ENCODE data around the gene KDM4D.

The KDM4D gene

GRCh38 chr11:94988748-94989147 is 15.2 kb downstream of the KDM4D start:
- no peak overlapping the region for H3K4me3 ChIP-seq (ENCODE audit: low read depth in 1 of 2, low read length in 2 of 2)
- H3K27ac ChIP-seq (ENCODE audit: low read length): no peak overlapping the region
- no peak overlapping the region for H3K9ac ChIP-seq (ENCODE audit: low read depth, low read length)
- no peak overlapping the region for H2AFZ ChIP-seq (ENCODE audit: low read depth, low read length)
- TF ChIP-seq EZH2 (IDR thresholded peaks at IDR 0.05; ENCODE audit: borderline replicate concordance, low read depth, low read length, severe bottlenecking) (no peak), CTCF (IDR thresholded peaks at IDR 0.05; ENCODE audit: borderline replicate concordance, extremely low read depth, low read length, poor library complexity, severe bottlenecking) (no peak)
- DNase-seq: no peak
- no peak overlapping the region for H3K4me2 ChIP-seq (ENCODE audit: insufficient read depth, low read length)
- no peaks in the 10 kb centered on the region for H3K79me2 ChIP-seq (ENCODE audit: insufficient read depth, low read length)
- H3K9me3 ChIP-seq (ENCODE audit: insufficient read depth, low read length, severe bottlenecking): no peaks in the 10 kb centered on the region
- H3K36me3 ChIP-seq (ENCODE audit: insufficient read depth, low read length): no peaks in the 10 kb centered on the region
- H3K27me3 ChIP-seq (ENCODE audit: insufficient read depth, low read length, poor library complexity): no peaks in the 10 kb centered on the region
- ATAC-seq (ENCODE audit: insufficient read depth, low read depth): no peak
- no peaks in the 10 kb centered on the region for H3K4me1 ChIP-seq (ENCODE audit: insufficient read depth, low read length)
- no peaks in the 10 kb centered on the region for H4K20me1 ChIP-seq (ENCODE audit: insufficient read depth, low read length)

- Histone ChIP-seq H3K9ac (ENCODE audit: low read depth, low read length) (no peak overlapping the region), H2AFZ (ENCODE audit: low read depth, low read length) (no peak overlapping the region), H3K27ac (ENCODE audit: low read length) (no peak overlapping the region), H3K36me3 (ENCODE audit: insufficient read depth, low read length) (no peaks in the 10 kb centered on the region), H3K79me2 (ENCODE audit: insufficient read depth, low read length) (no peaks in the 10 kb centered on the region), H3K4me1 (ENCODE audit: insufficient read depth, low read length) (no peaks in the 10 kb centered on the region), H3K9me3 (ENCODE audit: insufficient read depth, low read length, severe bottlenecking) (no peaks in the 10 kb centered on the region), H4K20me1 (ENCODE audit: insufficient read depth, low read length) (no peaks in the 10 kb centered on the region), H3K27me3 (ENCODE audit: insufficient read depth, low read length, poor library complexity) (no peaks in the 10 kb centered on the region), H3K4me2 (ENCODE audit: insufficient read depth, low read length) (no peak overlapping the region), H3K4me3 (ENCODE audit: low read depth in 1 of 2, low read length in 2 of 2) (no peak overlapping the region)
- TF ChIP-seq CTCF (IDR thresholded peaks at IDR 0.05; ENCODE audit: borderline replicate concordance, extremely low read depth, low read length, poor library complexity, severe bottlenecking): no peak
- TF ChIP-seq EZH2 (IDR thresholded peaks at IDR 0.05; ENCODE audit: borderline replicate concordance, low read depth, low read length, severe bottlenecking): no peak
- DNase-seq (no peak), ATAC-seq (ENCODE audit: insufficient read depth, low read depth) (no peak)
Observed at GRCh38 chr11:94993400-94993943, 20.0 kb downstream of the KDM4D start.

- DNase-seq (no peak), ATAC-seq (ENCODE audit: insufficient read depth, low read depth) (no peak)
- no peak for TF ChIP-seq EZH2 (IDR thresholded peaks at IDR 0.05; ENCODE audit: borderline replicate concordance, low read depth, low read length, severe bottlenecking)
- no peak for TF ChIP-seq CTCF (IDR thresholded peaks at IDR 0.05; ENCODE audit: borderline replicate concordance, extremely low read depth, low read length, poor library complexity, severe bottlenecking)
- Histone ChIP-seq H3K9ac (ENCODE audit: low read depth, low read length) (no peak overlapping the region), H3K4me2 (ENCODE audit: insufficient read depth, low read length) (no peak overlapping the region), H3K79me2 (ENCODE audit: insufficient read depth, low read length) (no peaks in the 10 kb centered on the region), H4K20me1 (ENCODE audit: insufficient read depth, low read length) (no peaks in the 10 kb centered on the region), H3K4me3 (ENCODE audit: low read depth in 1 of 2, low read length in 2 of 2) (no peak overlapping the region), H3K36me3 (ENCODE audit: insufficient read depth, low read length) (no peaks in the 10 kb centered on the region), H3K27ac (ENCODE audit: low read length) (no peak overlapping the region), H3K4me1 (ENCODE audit: insufficient read depth, low read length) (no peaks in the 10 kb centered on the region), H2AFZ (ENCODE audit: low read depth, low read length) (no peak overlapping the region), H3K27me3 (ENCODE audit: insufficient read depth, low read length, poor library complexity) (no peaks in the 10 kb centered on the region), H3K9me3 (ENCODE audit: insufficient read depth, low read length, severe bottlenecking) (no peaks in the 10 kb centered on the region)
Observed at GRCh38 chr11:94997437-94997836, 23.9 kb downstream of the KDM4D start.

- TF ChIP-seq CTCF (IDR thresholded peaks at IDR 0.05; ENCODE audit: borderline replicate concordance, extremely low read depth, low read length, poor library complexity, severe bottlenecking) (no peak), EZH2 (IDR thresholded peaks at IDR 0.05; ENCODE audit: borderline replicate concordance, low read depth, low read length, severe bottlenecking) (no peak)
Observed at GRCh38 chr11:94998285-94998684, 24.8 kb downstream of the KDM4D start.

More at GRCh38 chr11:94998285-94998684, 24.8 kb downstream of the KDM4D start:
- Histone ChIP-seq H3K4me3 (ENCODE audit: low read depth in 1 of 2, low read length in 2 of 2) (no peak overlapping the region), H3K27ac (ENCODE audit: low read length) (no peak overlapping the region), H3K9me3 (ENCODE audit: insufficient read depth, low read length, severe bottlenecking) (no peaks in the 10 kb centered on the region), H3K9ac (ENCODE audit: low read depth, low read length) (no peak overlapping the region), H3K27me3 (ENCODE audit: insufficient read depth, low read length, poor library complexity) (no peaks in the 10 kb centered on the region), H3K4me2 (ENCODE audit: insufficient read depth, low read length) (no peak overlapping the region), H3K4me1 (ENCODE audit: insufficient read depth, low read length) (no peaks in the 10 kb centered on the region), H4K20me1 (ENCODE audit: insufficient read depth, low read length) (no peaks in the 10 kb centered on the region), H3K36me3 (ENCODE audit: insufficient read depth, low read length) (no peaks in the 10 kb centered on the region), H2AFZ (ENCODE audit: low read depth, low read length) (no peak overlapping the region), H3K79me2 (ENCODE audit: insufficient read depth, low read length) (no peaks in the 10 kb centered on the region)
- ATAC-seq (ENCODE audit: insufficient read depth, low read depth) (no peak), DNase-seq (no peak)
